Lower leg skin (tissue), 4 donors: ENCODE results near the gene ZNF474. TPM values are rescaled to one million over a fixed set of nuclear protein-coding genes. Genes with fewer than 3 reads are reported as not detected.
A peak's percentile ranks its signal among the peaks of the same experiment; 100 is the strongest.

ENCODE experiments used
- DNase-seq, 2 donors: peaks; one replicate each; pipeline ENCODE4 v3.0.0-alpha.2; 2019; ENCODE audit warnings: low spot score in 2 of 2
- H3K4me3 ChIP-seq: fragments of 200-600 bp; sonication (generic); 2 replicates; pipeline ENCODE4 v1.5.1; 2017; ENCODE audit warnings: mild to moderate bottlenecking, low read depth; ENCODE audit not compliant: poor library complexity, severe bottlenecking
- CTCF ChIP-seq, 3 donors: fragments of 450-650 bp; IDR thresholded peaks; one replicate each; pipeline ENCODE4 v1.5.1; 2016; ENCODE audit warnings: antibody characterized with exemption in 3 of 3, mild to moderate bottlenecking in 3 of 3, moderate library complexity in 2 of 3
- POLR2A ChIP-seq, 2 donors: fragments of 450-650 bp; IDR thresholded peaks; one replicate each; pipeline ENCODE4 v1.6.1; 2016 to 2017; ENCODE audit warnings: antibody characterized with exemption in 2 of 2, mild to moderate bottlenecking in 1 of 2, moderate library complexity in 1 of 2
- WGBS, 2 donors: methylation state at CpG; one replicate each; pipeline ENCODE4 v1.1.5; 2018; 5-methylcytosine and 5-hydroxymethylcytosine counted together
- intact Hi-C: fragments of 100-400 bp; cut with DNase I; formaldehyde crosslinking; loops from one replicate; pipeline ENCODE4 v1.15.0; 2023; ENCODE audit warnings: low total_unique reads
- total RNA-seq, 4 donors: library from RNA; depleted of rRNA; stranded (reverse); fragments of >200 nt; gene quantifications; one replicate each; pipeline ENCODE4 v1.1.0, GENCODE V29; 2016

Gene ZNF474
- total RNA-seq, 4 donors from 2014 or later = 0.15 to 0.91 (median 0.68) TPM; not detected in 1

- TF ChIP-seq POLR2A (IDR thresholded peaks at IDR 0.05) = no peak
- TF ChIP-seq CTCF (IDR thresholded peaks at IDR 0.05) = no peak
- peak in 1 of 2 donors; percentile 43 for DNase-seq
These were observed 63.5 kb downstream of the ZNF474 start for GRCh38 chr5:122192497-122193496.

GRCh38 chr5:122195802-122196394 is 66.6 kb downstream of the ZNF474 start:
- 29% methylated on average over 3 of the region's 3 CpGs for WGBS, 2 donors
- TF ChIP-seq POLR2A (IDR thresholded peaks at IDR 0.05) (no peak), CTCF (IDR thresholded peaks at IDR 0.05) (no peak)
- DNase-seq = no peak
- H3K4me3 ChIP-seq = no peak overlapping the region
- intact Hi-C loops = loop anchor here (5.0 kb wide), 1 partner anchor 221 kb away; no protein-coding TSS in a partner anchor

More at GRCh38 chr5:122192497-122193496, 63.5 kb downstream of the ZNF474 start:
- no peak overlapping the region for H3K4me3 ChIP-seq
- intact Hi-C loops = no loop called here
- 42 to 46% methylated on average over 8 of the region's 8 CpGs for WGBS, 2 donors

GRCh38 chr5:122199146-122199545 is 69.8 kb downstream of the ZNF474 start:
- DNase-seq = no peak
- WGBS, 2 donors = 45 to 46% methylated on average over 3 of the region's 3 CpGs
- no peak for TF ChIP-seq POLR2A (IDR thresholded peaks at IDR 0.05)
- no peak for TF ChIP-seq CTCF (IDR thresholded peaks at IDR 0.05)
- intact Hi-C loops = loop anchor here (5.0 kb wide), 1 partner anchor 218 kb away; no protein-coding TSS in a partner anchor
- no peak overlapping the region for H3K4me3 ChIP-seq

GRCh38 chr5:122200450-122200849 is 71.1 kb downstream of the ZNF474 start:
- intact Hi-C loops = no loop called here
- DNase-seq = no peak
- H3K4me3 ChIP-seq = no peak overlapping the region
- TF ChIP-seq CTCF (IDR thresholded peaks at IDR 0.05) = no peak
- TF ChIP-seq POLR2A (IDR thresholded peaks at IDR 0.05) = no peak

- TF ChIP-seq POLR2A (IDR thresholded peaks at IDR 0.05) = no peak
- TF ChIP-seq CTCF (IDR thresholded peaks at IDR 0.05) = no peak
- WGBS, 2 donors = 82 to 95% methylated on average over 3 of the region's 3 CpGs
- intact Hi-C loops = no loop called here
These were observed 71.5 kb downstream of the ZNF474 start for GRCh38 chr5:122200865-122201264.

More at GRCh38 chr5:122200865-122201264, 71.5 kb downstream of the ZNF474 start:
- H3K4me3 ChIP-seq = no peak overlapping the region
- DNase-seq = no peak
